ENCODE data around the gene SNX6.

DNA sequence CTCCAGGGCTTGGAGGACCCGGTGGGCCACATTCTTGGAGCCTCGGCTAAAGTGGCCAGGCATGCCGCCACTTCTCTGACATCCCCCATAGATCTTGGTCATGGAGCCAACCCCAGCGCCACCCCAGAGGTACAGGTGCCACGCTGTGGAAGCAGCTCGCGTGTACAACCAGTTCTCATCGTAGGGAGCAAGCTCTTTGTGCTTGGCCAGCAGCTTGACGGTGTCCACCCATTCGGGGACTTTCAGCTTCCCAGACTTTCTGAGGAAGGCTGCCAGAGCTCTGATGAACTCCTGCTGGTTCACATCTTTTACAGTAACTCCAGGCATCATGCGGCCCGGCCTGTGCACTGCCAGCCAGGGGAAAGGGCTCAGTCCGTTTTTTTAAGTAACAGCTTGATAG lies 61.1 kb downstream of the SNX6 start:
- TF ChIP-seq, protein P1, sequence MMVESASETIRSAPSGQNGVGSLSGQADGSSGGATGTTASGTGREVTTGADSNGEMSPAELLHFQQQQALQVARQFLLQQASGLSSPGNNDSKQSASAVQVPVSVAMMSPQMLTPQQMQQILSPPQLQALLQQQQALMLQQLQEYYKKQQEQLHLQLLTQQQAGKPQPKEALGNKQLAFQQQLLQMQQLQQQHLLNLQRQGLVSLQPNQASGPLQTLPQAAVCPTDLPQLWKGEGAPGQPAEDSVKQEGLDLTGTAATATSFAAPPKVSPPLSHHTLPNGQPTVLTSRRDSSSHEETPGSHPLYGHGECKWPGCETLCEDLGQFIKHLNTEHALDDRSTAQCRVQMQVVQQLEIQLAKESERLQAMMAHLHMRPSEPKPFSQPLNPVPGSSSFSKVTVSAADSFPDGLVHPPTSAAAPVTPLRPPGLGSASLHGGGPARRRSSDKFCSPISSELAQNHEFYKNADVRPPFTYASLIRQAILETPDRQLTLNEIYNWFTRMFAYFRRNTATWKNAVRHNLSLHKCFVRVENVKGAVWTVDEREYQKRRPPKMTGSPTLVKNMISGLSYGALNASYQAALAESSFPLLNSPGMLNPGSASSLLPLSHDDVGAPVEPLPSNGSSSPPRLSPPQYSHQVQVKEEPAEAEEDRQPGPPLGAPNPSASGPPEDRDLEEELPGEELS (CRISPR knock-in tag; IDR thresholded peaks at IDR 0.05; ENCODE audit: borderline replicate concordance), result no peak
- TF ChIP-seq ELF2 (CRISPR knock-in tag; IDR thresholded peaks at IDR 0.05) (no peak), POLR2A (conservative IDR thresholded peaks at IDR 0.05) (no peak), GABPA (tag; conservative IDR thresholded peaks at IDR 0.05; ENCODE audit: low read depth) (no peak), HDAC2 (IDR thresholded peaks at IDR 0.05) (no peak), MCM7 (IDR thresholded peaks at IDR 0.05) (no peak), SREBF2 (CRISPR knock-in tag; IDR thresholded peaks at IDR 0.05) (no peak), ZBTB1 (CRISPR knock-in tag; IDR thresholded peaks at IDR 0.05; ENCODE audit: borderline replicate concordance, low read depth) (no peak), MXI1 (IDR thresholded peaks at IDR 0.05; ENCODE audit: low read depth, low read length) (no peak), SMAD4 (CRISPR knock-in tag; conservative IDR thresholded peaks at IDR 0.05) (no peak), ELF4 (CRISPR knock-in tag; IDR thresholded peaks at IDR 0.05) (no peak), ZNF696 (CRISPR knock-in tag; conservative IDR thresholded peaks at IDR 0.05) (no peak), EHMT2 (IDR thresholded peaks at IDR 0.05) (no peak)
- TF ChIP-seq, protein P2, sequence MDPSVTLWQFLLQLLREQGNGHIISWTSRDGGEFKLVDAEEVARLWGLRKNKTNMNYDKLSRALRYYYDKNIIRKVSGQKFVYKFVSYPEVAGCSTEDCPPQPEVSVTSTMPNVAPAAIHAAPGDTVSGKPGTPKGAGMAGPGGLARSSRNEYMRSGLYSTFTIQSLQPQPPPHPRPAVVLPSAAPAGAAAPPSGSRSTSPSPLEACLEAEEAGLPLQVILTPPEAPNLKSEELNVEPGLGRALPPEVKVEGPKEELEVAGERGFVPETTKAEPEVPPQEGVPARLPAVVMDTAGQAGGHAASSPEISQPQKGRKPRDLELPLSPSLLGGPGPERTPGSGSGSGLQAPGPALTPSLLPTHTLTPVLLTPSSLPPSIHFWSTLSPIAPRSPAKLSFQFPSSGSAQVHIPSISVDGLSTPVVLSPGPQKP (CRISPR knock-in tag; IDR thresholded peaks at IDR 0.05), result no peak

All from K562 (cell line).